Measurements from ENCODE around the gene TSSC4.
"Not testable (repeated sequence)": the region's sequence is repeated elsewhere in the genome, so short reads cannot be mapped to it uniquely, and the experiment has no call there.

The TSSC4 gene

DNA sequence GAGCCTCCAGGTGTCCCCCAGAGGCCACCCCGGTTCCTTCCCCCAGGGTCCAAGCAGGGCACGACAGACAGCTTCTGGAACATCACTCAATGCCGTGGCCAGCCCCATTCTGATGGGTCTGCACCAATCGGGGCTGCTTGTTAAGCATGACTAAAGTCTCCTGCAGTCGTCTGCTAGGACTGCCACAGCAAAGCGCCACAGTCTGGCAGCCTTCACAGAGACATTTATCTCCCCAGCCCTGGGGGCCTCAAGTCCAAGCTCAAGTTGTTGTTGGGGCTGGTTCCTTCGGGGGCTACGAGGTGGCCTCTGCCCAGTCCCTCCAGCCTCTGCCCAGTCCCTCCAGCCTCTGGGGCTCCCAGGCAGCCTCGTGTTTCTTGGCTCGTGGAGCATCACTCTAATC lies 37.4 kb upstream of the TSSC4 start:
- Histone ChIP-seq H3K9me3 (ENCODE audit: control insufficient read depth, low read depth, low read length) (no peaks in the 10 kb centered on the region), H3K27me3 (ENCODE audit: control insufficient read depth, insufficient read depth, low read length) (no peaks in the 10 kb centered on the region), H3K27ac (ENCODE audit: low read length) (no peak overlapping the region), H3K4me1 (ENCODE audit: control insufficient read depth, low read depth, low read length) (no peaks in the 10 kb centered on the region), H3K9ac (ENCODE audit: low read length) (no peak overlapping the region), H3K4me3 (ENCODE audit: low read length) (no peak overlapping the region), H3K36me3 (ENCODE audit: control insufficient read depth, low read depth, low read length) (no peaks in the 10 kb centered on the region)

GRCh38 chr11:2363577-2364370 lies 36.8 kb upstream of the TSSC4 start:
- Histone ChIP-seq H3K36me3 (ENCODE audit: control insufficient read depth, low read depth, low read length) (no peaks in the 10 kb centered on the region), H3K27ac (ENCODE audit: low read length) (no peak overlapping the region), H3K4me3 (ENCODE audit: low read length) (no peak overlapping the region), H3K9ac (ENCODE audit: low read length) (no peak overlapping the region), H3K4me1 (ENCODE audit: control insufficient read depth, low read depth, low read length) (no peaks in the 10 kb centered on the region), H3K9me3 (ENCODE audit: control insufficient read depth, low read depth, low read length) (no peaks in the 10 kb centered on the region), H3K27me3 (ENCODE audit: control insufficient read depth, insufficient read depth, low read length) (no peaks in the 10 kb centered on the region)

DNA sequence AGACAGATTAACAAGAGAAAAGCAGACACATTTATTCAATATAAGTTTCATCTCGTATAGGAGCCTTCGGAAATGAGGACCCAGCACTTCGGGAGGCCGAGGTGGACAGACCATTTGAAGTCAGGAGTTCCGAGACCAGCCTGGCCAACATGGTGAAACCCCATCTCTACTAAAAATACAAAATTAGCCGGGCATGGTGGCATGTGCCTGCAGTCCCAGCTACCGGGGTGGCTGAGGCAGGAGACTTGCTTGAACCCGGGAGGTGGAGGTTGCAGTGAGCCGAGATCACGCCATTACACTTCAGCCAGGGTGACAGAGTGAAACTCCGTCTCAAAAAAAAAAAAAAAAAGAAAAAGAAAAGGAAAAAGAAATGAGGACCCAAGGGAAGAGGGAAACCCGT lies 36.2 kb upstream of the TSSC4 start:
- H3K4me3 ChIP-seq (ENCODE audit: low read length); H3K27me3 ChIP-seq (ENCODE audit: control insufficient read depth, insufficient read depth, low read length): not testable (repeated sequence)

DNA sequence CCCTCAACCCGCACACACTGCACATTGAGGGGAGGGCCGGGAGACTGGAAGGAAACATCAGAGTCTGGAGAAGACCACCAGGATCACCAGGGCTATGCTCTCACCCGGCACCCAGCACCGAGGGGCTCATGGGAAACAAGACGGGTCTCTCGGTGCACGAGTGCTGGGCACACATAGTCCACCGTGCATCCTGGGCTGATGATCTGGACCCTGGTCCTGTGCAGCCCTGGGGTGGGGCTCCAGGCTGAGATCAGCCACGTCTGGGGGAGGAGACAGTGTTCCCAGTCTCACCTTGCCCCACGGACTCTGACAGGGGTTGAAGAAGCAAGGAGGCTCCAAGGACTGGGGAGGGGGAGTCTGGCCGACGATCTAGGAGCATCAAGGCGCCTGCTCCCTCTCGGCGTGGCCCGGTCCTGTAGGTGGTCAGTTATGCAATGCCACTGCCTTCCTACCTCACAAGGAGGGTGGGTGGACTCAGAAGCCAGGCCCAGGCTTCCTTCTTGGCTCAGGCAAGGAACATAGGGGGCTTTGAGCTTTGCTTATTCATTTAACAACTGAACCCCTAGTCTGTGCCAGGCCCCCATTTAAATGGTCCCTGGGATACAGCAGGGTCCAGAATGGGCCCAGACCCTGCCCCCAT lies 34.9 kb upstream of the TSSC4 start:
- H3K4me3 ChIP-seq (ENCODE audit: low read length), result no peak overlapping the region
- H3K27ac ChIP-seq (ENCODE audit: low read length), result no peak overlapping the region
- no peak overlapping the region for H3K9ac ChIP-seq (ENCODE audit: low read length)
- H3K9me3 ChIP-seq (ENCODE audit: control insufficient read depth, low read depth, low read length), result no peaks in the 10 kb centered on the region
- H3K27me3 ChIP-seq (ENCODE audit: control insufficient read depth, insufficient read depth, low read length), result no peaks in the 10 kb centered on the region
- H3K4me1 ChIP-seq (ENCODE audit: control insufficient read depth, low read depth, low read length), result no peaks in the 10 kb centered on the region
- H3K36me3 ChIP-seq (ENCODE audit: control insufficient read depth, low read depth, low read length), result no peaks in the 10 kb centered on the region

More for the DNA sequence above, 36.2 kb upstream of the TSSC4 start:
- H3K9ac ChIP-seq (ENCODE audit: low read length); H3K27ac ChIP-seq (ENCODE audit: low read length); H3K9me3 ChIP-seq (ENCODE audit: control insufficient read depth, low read depth, low read length); H3K36me3 ChIP-seq (ENCODE audit: control insufficient read depth, low read depth, low read length); H3K4me1 ChIP-seq (ENCODE audit: control insufficient read depth, low read depth, low read length): not testable (repeated sequence)

GRCh38 chr11:2366276-2366675 lies 34.3 kb upstream of the TSSC4 start:
- H3K9me3 ChIP-seq (ENCODE audit: control insufficient read depth, low read depth, low read length), result no peaks in the 10 kb centered on the region
- H3K27ac ChIP-seq (ENCODE audit: low read length), result no peak overlapping the region
- H3K4me3 ChIP-seq (ENCODE audit: low read length), result no peak overlapping the region
- H3K27me3 ChIP-seq (ENCODE audit: control insufficient read depth, insufficient read depth, low read length), result no peaks in the 10 kb centered on the region
- H3K4me1 ChIP-seq (ENCODE audit: control insufficient read depth, low read depth, low read length), result no peaks in the 10 kb centered on the region
- H3K36me3 ChIP-seq (ENCODE audit: control insufficient read depth, low read depth, low read length), result no peaks in the 10 kb centered on the region
- no peak overlapping the region for H3K9ac ChIP-seq (ENCODE audit: low read length)

- H3K4me3 ChIP-seq (ENCODE audit: low read length), result no peak overlapping the region
- H3K4me1 ChIP-seq (ENCODE audit: control insufficient read depth, low read depth, low read length), result no peaks in the 10 kb centered on the region
- H3K36me3 ChIP-seq (ENCODE audit: control insufficient read depth, low read depth, low read length), result no peaks in the 10 kb centered on the region
- no peak overlapping the region for H3K9ac ChIP-seq (ENCODE audit: low read length)
- no peaks in the 10 kb centered on the region for H3K9me3 ChIP-seq (ENCODE audit: control insufficient read depth, low read depth, low read length)
- no peak overlapping the region for H3K27ac ChIP-seq (ENCODE audit: low read length)
- H3K27me3 ChIP-seq (ENCODE audit: control insufficient read depth, insufficient read depth, low read length), result no peaks in the 10 kb centered on the region
Observed at GRCh38 chr11:2366733-2367132, 33.8 kb upstream of the TSSC4 start.

- no peak overlapping the region for H3K27ac ChIP-seq (ENCODE audit: low read length)
- no peak overlapping the region for H3K9ac ChIP-seq (ENCODE audit: low read length)
- H3K27me3 ChIP-seq (ENCODE audit: control insufficient read depth, insufficient read depth, low read length), result no peaks in the 10 kb centered on the region
- H3K4me3 ChIP-seq (ENCODE audit: low read length), result no peak overlapping the region
- H3K9me3 ChIP-seq (ENCODE audit: control insufficient read depth, low read depth, low read length), result no peaks in the 10 kb centered on the region
- H3K4me1 ChIP-seq (ENCODE audit: control insufficient read depth, low read depth, low read length), result no peaks in the 10 kb centered on the region
- H3K36me3 ChIP-seq (ENCODE audit: control insufficient read depth, low read depth, low read length), result no peaks in the 10 kb centered on the region
Observed at GRCh38 chr11:2367266-2368160, 33.0 kb upstream of the TSSC4 start.

DNA sequence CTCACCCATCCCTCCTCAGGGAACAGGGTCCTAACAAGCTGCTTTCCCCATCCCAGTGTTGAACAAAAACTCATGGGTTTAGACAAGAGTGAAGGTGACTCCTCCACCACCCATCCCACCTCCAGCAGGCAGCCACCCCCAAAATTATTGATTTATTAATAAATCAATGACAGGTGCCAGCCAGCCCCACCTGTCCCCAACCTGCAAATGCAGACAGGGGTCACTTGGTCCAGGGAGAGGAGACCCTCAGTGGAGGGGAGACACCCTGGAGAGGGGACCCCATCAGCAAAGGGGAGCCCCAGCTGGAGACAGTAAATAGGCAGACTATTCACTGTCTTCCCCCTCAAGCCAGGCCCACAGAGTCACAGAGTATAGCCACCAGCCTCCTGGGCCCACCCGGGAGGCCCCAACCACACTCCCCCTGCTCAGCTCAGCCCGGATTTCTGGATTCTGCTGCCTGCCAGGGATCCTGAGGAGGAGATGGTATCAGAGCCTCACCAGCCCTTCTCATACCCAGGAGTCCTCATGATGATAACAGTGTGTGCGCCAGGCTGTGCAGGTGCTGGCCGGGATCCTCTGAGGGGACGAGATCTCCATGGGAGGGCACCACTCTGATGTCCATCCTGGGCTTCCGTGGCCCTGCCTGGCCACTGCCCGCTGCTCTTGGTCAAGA lies 32.2 kb upstream of the TSSC4 start:
- H3K27ac ChIP-seq (ENCODE audit: low read length), result no peak overlapping the region
- H3K4me1 ChIP-seq (ENCODE audit: control insufficient read depth, low read depth, low read length), result no peaks in the 10 kb centered on the region
- no peak overlapping the region for H3K4me3 ChIP-seq (ENCODE audit: low read length)
- H3K9ac ChIP-seq (ENCODE audit: low read length), result no peak overlapping the region
- no peaks in the 10 kb centered on the region for H3K27me3 ChIP-seq (ENCODE audit: control insufficient read depth, insufficient read depth, low read length)
- H3K9me3 ChIP-seq (ENCODE audit: control insufficient read depth, low read depth, low read length), result no peaks in the 10 kb centered on the region
- no peaks in the 10 kb centered on the region for H3K36me3 ChIP-seq (ENCODE audit: control insufficient read depth, low read depth, low read length)

- Histone ChIP-seq H3K4me1 (ENCODE audit: control insufficient read depth, low read depth, low read length) (no peaks in the 10 kb centered on the region), H3K27me3 (ENCODE audit: control insufficient read depth, insufficient read depth, low read length) (no peaks in the 10 kb centered on the region), H3K27ac (ENCODE audit: low read length) (no peak overlapping the region), H3K9me3 (ENCODE audit: control insufficient read depth, low read depth, low read length) (no peaks in the 10 kb centered on the region), H3K4me3 (ENCODE audit: low read length) (no peak overlapping the region), H3K36me3 (ENCODE audit: control insufficient read depth, low read depth, low read length) (no peaks in the 10 kb centered on the region), H3K9ac (ENCODE audit: low read length) (no peak overlapping the region)
Observed at GRCh38 chr11:2368851-2369180, 31.7 kb upstream of the TSSC4 start.

- H3K4me1 ChIP-seq (ENCODE audit: control insufficient read depth, low read depth, low read length), result no peaks in the 10 kb centered on the region
- no peaks in the 10 kb centered on the region for H3K36me3 ChIP-seq (ENCODE audit: control insufficient read depth, low read depth, low read length)
- H3K9me3 ChIP-seq (ENCODE audit: control insufficient read depth, low read depth, low read length), result no peaks in the 10 kb centered on the region
- no peak overlapping the region for H3K4me3 ChIP-seq (ENCODE audit: low read length)
- no peaks in the 10 kb centered on the region for H3K27me3 ChIP-seq (ENCODE audit: control insufficient read depth, insufficient read depth, low read length)
- H3K27ac ChIP-seq (ENCODE audit: low read length), result no peak overlapping the region
- no peak overlapping the region for H3K9ac ChIP-seq (ENCODE audit: low read length)
Observed at GRCh38 chr11:2369320-2369719, 31.2 kb upstream of the TSSC4 start.

DNA sequence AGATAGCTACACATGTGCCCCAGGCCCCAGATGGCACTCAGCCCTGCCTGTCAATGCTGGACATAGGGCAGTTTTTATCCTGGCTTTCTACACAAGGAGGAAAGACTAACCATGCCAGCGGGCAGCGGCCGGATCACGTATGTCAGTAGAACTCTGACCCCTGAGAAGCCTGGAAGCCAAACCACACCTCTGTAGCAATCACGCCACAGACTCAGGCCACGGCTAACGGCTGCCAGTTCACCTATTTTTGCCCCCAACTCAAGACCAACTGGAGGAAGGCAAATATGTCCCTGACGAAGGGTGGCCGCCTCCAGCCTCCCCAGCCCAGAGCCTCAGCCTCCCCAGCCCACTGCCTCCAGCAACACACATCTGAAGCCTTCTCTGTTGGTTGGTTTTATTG lies 30.7 kb upstream of the TSSC4 start:
- H3K27ac ChIP-seq (ENCODE audit: low read length), result no peak overlapping the region
- H3K9ac ChIP-seq (ENCODE audit: low read length), result no peak overlapping the region
- no peaks in the 10 kb centered on the region for H3K9me3 ChIP-seq (ENCODE audit: control insufficient read depth, low read depth, low read length)
- no peak overlapping the region for H3K4me3 ChIP-seq (ENCODE audit: low read length)
- no peaks in the 10 kb centered on the region for H3K27me3 ChIP-seq (ENCODE audit: control insufficient read depth, insufficient read depth, low read length)
- H3K4me1 ChIP-seq (ENCODE audit: control insufficient read depth, low read depth, low read length), result no peaks in the 10 kb centered on the region
- no peaks in the 10 kb centered on the region for H3K36me3 ChIP-seq (ENCODE audit: control insufficient read depth, low read depth, low read length)
